Neuron (in vitro differentiated cells): Measurements from ENCODE around the gene FKBP15.
"Not testable (repeated sequence)": the region's sequence is repeated elsewhere in the genome, so short reads cannot be mapped to it uniquely, and the experiment has no call there.

ENCODE experiments used
- H2AFZ ChIP-seq: one replicate; pipeline ENCODE4 v1.6.1; 2013; ENCODE audit warnings: low read depth, mild to moderate bottlenecking, inconsistent platforms, low read length, moderate library complexity
- H3K27me3 ChIP-seq: one replicate; pipeline ENCODE4 v1.6.1; 2013; ENCODE audit warnings: low read length; ENCODE audit not compliant: insufficient read depth
- H3K36me3 ChIP-seq: one replicate; pipeline ENCODE4 v1.6.1; 2013; ENCODE audit warnings: low read length; ENCODE audit not compliant: insufficient read depth
- H3K4me1 ChIP-seq: one replicate; pipeline ENCODE4 v1.6.1; 2013; ENCODE audit warnings: low read length; ENCODE audit not compliant: insufficient read depth
- H3K4me3 ChIP-seq: 2 replicates; pipeline ENCODE4 v1.5.1; 2013; ENCODE audit warnings: mild to moderate bottlenecking, low read length, moderate library complexity
- H3K9me3 ChIP-seq: one replicate; pipeline ENCODE4 v1.6.1; 2013; ENCODE audit warnings: low read length

FKBP15 gene

DNA sequence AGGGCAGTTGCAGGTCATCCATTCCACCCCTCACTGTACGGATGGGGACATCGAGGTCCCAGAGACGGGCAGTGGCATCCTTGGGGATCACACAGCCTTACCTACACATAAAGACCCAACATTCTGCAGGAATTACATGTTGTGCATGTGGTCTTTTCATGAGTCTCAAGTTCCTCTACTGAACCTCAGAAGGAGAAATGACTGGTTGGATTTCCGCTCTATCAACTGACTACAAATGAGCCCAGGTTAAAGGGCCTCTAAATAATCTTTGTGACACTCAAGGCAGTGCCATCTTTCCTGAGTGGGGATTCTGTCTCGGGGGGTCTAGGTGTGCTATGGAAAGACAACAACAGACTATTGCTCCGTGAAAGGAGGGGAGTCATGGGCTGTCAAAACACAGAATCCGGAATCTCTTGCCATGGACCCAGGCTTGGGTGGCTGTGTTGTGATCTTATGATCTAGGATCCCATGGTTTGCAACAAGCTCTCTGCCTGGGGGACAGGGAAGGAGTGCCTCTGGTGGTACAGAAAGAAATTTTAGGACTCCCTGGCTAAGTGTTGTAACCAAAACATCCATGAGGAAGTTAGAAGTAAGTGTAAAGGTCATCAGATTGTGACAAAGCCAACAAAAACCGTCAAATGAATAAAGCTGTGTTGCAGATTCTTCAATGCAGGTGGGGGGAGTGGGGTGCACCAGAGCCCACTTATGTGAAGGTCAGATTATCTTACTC is 72.1 kb downstream of the FKBP15 start:
- peaks cover 2% of the 10 kb centered on the region for H3K9me3 ChIP-seq
- no peak overlapping the region for H3K4me3 ChIP-seq
- peaks cover 10% of the 10 kb centered on the region for H3K27me3 ChIP-seq
- no peaks in the 10 kb centered on the region for H3K36me3 ChIP-seq
- no peak overlapping the region for H2AFZ ChIP-seq
- peaks cover 4% of the 10 kb centered on the region for H3K4me1 ChIP-seq

DNA sequence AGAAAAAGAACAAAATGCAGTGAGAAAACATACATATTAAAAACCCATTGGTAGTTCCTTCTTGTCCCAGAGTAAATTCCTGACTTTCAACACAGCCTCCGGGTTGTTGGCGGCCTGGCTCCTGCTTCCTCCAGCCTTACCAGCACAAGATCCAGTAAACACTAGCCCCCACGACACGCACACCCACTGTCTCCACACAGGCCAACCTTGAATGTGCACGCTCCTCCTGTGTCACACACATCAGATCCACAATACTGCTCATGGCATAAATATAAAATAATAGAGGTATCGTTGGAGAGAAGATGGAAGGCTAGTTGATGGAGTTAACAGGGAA is 72.7 kb downstream of the FKBP15 start:
- H3K36me3 ChIP-seq: no peaks in the 10 kb centered on the region
- H3K9me3 ChIP-seq: peaks cover 2% of the 10 kb centered on the region
- no peak overlapping the region for H2AFZ ChIP-seq
- H3K4me3 ChIP-seq: no peak overlapping the region
- H3K4me1 ChIP-seq: peaks cover 4% of the 10 kb centered on the region
- peaks cover 10% of the 10 kb centered on the region for H3K27me3 ChIP-seq

DNA sequence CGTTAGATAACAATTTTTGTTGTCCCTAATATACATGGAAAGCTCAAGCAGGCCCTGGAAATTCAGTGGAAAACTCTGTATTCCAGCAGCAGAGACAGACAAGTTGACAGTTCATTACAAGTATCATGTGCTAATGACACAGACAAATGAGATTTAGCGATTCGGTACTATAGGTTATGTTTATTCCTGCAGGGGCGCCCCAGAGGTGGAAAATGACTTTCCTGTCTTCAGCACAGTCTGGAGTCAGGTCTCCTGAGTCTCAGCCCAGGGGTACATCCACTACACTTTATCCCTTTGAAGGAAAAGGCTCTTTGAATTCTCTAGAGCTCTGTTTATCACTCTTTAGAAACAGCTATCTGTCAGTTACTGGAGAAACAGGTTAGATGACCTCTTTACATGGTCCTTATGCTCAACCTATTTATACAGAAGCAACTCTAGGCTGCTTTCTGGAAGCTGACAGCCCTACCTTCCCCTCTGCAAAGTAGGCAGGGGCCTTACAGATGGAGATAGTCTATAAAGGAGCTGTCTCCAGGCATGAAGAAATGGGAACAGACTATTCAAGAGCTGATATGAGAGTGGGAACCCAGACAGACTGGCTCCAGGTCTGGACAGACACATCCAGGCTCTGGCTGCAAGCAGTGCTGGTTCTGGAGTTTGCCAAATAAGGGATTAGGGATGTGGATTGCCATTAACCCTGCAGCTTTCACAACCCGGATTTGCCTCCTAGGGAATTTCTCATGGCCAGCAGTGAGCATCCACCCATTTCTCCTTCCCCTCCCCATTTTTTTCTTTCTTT is 77.4 kb downstream of the FKBP15 start:
- peaks cover 2% of the 10 kb centered on the region for H3K9me3 ChIP-seq
- H3K4me3 ChIP-seq: no peak overlapping the region
- H3K27me3 ChIP-seq: no peaks in the 10 kb centered on the region
- no peak overlapping the region for H2AFZ ChIP-seq
- H3K36me3 ChIP-seq: no peaks in the 10 kb centered on the region
- peaks cover 14% of the 10 kb centered on the region for H3K4me1 ChIP-seq

DNA sequence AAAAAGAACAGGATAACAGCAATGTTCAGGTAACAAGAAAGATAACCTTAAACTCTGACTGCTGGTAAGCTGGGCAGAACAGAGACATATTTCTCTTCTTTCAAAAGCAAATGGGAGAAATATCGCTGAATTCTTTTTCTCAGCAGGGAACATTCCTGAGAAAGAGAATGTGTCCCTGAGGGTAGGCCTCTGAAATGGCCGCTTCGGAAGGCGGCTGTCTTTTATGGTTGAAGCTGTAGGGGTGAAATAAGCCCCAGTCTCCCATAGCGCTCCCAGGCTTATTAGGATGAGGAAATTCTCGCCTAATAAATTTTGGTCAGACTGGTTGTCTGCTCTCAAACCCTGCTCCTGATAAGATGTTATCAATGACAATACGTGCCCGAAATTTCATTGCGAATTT is 80.2 kb downstream of the FKBP15 start:
- H3K4me1 ChIP-seq: peaks cover 14% of the 10 kb centered on the region
- not testable (repeated sequence) for H3K36me3 ChIP-seq, H3K4me3 ChIP-seq, H3K9me3 ChIP-seq, H2AFZ ChIP-seq, H3K27me3 ChIP-seq

DNA sequence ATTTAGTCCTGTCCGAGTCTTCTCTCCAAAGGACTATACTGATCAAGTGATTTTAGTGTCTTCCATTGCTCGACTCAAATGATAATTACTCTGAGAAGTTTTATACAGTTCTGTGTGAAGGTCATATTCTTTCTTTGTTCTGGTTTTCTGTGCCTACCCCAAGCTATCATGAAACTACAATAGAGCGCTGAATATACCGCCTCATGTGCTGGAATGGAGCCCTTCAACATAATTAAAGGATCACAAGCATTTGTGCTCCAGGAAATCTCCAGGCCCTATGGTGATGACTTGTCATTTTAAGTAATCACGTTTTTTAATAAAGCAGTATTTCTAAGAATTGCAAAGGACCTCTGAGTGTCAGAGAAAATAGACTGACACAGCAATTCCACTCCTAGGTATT is 81.1 kb downstream of the FKBP15 start:
- Histone ChIP-seq H3K36me3 (no peaks in the 10 kb centered on the region), H3K9me3 (no peaks in the 10 kb centered on the region), H3K27me3 (peaks cover 3% of the 10 kb centered on the region), H2AFZ (no peak overlapping the region), H3K4me1 (peaks cover 14% of the 10 kb centered on the region), H3K4me3 (no peak overlapping the region)

DNA sequence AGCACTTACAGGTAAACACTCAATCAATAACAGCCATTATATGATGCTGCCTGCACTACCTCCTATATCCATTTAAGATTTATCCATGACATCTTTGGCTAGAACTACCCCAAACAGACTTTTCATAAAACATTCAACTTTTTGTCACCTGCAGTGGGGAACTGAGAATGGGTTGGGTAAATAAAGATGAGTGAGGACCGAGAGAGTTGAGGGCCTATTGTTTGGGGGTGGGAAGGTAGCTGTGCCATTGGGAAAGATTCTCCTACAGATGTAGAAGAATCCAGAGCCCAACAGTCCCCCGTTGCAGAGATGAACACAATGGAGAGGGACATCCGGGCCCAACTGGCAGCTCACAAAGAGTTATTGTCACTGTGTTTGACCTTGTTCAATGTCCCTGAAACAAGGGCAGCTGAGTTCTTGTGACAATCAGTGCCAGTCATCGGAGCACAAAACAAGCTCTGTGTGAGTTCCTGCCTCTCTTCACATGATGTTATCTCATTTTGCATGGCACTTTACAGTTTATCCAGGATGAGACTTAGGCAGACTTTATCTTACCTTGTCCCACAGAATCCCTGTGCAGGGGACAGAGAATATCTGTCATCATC is 81.8 kb downstream of the FKBP15 start:
- H3K36me3 ChIP-seq: no peaks in the 10 kb centered on the region
- peaks cover 3% of the 10 kb centered on the region for H3K27me3 ChIP-seq
- H2AFZ ChIP-seq: no peak overlapping the region
- H3K4me1 ChIP-seq: peaks cover 14% of the 10 kb centered on the region
- no peak overlapping the region for H3K4me3 ChIP-seq
- no peaks in the 10 kb centered on the region for H3K9me3 ChIP-seq

DNA sequence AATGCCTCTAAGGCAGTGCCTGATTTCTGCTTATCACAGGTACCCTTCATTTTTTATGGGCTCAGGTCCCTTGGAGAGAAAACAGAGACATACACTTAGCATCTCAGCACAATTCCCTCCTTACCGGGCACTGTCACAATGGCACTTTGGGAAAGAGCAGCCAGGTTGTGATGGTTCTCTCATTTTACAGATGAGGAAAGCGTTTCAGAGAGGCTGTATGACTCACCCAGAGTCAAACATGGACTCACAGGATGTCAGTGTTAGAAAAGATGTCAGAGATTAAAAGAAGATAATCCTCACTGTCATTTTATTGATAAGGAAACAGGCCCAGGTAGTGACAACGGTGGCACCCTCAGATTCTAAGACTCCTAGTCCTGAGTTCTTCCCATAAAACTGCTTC is 82.3 kb downstream of the FKBP15 start:
- no peaks in the 10 kb centered on the region for H3K9me3 ChIP-seq

DNA sequence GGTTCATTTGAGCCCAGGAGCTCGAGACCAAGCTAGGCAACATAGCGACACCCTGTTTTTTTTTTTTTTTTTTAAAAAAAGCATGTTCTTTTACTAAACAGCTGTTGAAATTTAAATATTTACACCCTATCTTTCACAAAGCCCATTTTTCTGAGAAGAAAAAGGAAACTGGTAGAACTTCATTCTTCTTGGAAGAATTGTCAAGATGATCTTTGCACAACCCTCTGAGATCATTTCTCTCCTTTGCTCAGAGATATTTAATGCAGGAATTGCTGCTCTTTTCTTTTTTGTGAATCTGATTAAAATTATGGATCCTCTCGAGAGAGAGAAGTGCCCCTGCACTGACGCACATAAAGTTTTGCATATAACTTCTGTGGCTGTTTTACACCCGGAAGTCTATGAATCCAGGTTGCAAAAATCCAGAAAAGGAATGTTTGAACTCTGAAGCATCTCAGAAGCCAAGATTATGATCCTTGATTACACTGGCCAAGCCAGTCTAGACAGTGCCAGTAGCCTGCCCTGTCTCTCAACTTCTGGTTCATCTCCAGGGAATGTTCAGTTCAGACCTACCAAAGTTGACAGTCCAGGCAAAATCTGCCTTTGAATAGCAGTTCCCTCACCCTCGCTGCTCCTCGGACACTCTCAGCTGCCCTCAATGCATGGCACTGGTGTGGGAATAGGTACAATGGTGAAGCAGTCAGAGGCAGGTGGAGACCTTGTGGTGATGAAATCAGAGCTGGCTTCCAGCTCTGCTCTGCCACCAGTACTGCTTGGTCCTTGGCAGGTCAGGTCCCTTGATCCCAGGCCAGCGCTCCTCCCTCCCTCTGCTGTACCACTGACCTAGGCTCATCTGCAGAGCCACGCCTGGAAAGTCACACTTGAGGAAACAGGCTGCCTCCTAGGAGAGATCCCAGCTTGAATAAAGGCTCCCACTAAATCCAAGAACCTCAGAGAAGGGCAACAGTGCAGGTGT is 83.6 kb downstream of the FKBP15 start:
- Histone ChIP-seq H3K4me3 (no peak overlapping the region), H3K9me3 (no peaks in the 10 kb centered on the region), H3K27me3 (peaks cover 3% of the 10 kb centered on the region), H3K36me3 (no peaks in the 10 kb centered on the region), H2AFZ (no peak overlapping the region), H3K4me1 (peaks cover 14% of the 10 kb centered on the region)

More for the DNA sequence above, 82.3 kb downstream of the FKBP15 start:
- H3K36me3 ChIP-seq: no peaks in the 10 kb centered on the region
- no peak overlapping the region for H3K4me3 ChIP-seq
- H2AFZ ChIP-seq: no peak overlapping the region
- H3K27me3 ChIP-seq: peaks cover 3% of the 10 kb centered on the region
- H3K4me1 ChIP-seq: peaks cover 14% of the 10 kb centered on the region

DNA sequence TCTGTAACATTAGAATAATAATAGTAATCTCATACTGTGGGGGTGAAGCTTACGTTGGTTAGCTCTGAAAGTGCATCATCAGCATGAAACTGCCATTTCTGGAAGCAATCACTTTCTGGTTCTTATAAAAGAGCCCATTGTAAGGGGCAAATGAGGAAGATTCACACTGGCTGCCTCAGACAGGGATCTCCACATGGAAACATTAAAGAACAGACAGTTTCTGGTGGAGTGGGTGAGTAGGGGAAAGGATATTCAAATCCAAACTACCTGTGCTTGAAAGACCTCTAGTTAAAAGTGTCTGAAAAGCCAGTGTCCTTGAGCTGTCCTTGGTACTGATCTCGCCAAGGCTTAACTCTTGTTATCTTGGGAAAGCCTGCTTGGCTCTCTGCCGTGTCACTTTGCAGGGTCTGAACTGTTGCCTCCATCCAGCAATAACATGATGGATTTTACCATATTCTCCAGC is 89.4 kb downstream of the FKBP15 start:
- H3K36me3 ChIP-seq: no peaks in the 10 kb centered on the region
- no peak overlapping the region for H3K4me3 ChIP-seq
- no peaks in the 10 kb centered on the region for H3K9me3 ChIP-seq
- H3K4me1 ChIP-seq: no peaks in the 10 kb centered on the region
- no peak overlapping the region for H2AFZ ChIP-seq
- peaks cover 3% of the 10 kb centered on the region for H3K27me3 ChIP-seq

DNA sequence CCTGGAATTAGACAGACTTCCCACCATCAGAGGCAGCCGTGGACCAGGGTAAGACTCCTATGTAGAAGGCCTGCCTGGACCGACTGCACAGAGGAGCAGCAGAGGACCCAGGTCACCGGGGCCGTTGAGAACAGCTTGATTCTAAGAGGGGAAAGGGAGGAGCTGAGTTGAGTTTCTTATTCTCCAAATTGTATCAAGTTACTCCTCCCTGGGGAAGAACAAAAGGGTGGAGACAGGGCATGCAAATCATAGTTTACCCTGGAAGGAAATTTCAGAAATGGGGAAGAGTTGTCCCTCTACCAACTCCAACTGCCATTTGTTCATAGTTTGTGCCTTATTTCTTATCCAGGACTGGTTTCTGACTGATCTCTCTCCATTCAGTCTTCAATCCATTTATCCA is 91.2 kb downstream of the FKBP15 start:
- H2AFZ ChIP-seq: no peak overlapping the region
- H3K4me3 ChIP-seq: no peak overlapping the region
- no peaks in the 10 kb centered on the region for H3K9me3 ChIP-seq

DNA sequence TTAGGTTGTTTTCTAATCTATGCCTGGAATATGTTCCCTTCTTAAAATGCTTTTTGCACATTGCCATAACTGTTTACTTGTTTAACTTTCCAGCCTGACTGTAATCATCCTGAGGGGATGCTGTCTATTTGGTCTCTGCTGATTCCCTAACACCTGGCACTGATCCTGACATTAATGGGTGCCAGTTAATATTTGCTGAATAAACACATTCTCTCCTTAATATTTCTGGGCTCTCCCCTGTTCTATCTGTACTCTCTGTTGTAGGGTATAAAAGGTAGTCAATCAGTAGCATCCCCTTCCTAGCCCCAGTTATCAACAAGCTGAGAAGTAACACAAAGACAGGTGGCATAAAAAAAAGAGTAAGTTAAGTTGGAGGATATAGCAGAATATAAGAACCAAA is 91.6 kb downstream of the FKBP15 start:
- no peaks in the 10 kb centered on the region for H3K36me3 ChIP-seq
- H2AFZ ChIP-seq: no peak overlapping the region
- H3K4me3 ChIP-seq: no peak overlapping the region
- H3K9me3 ChIP-seq: no peaks in the 10 kb centered on the region
- H3K4me1 ChIP-seq: no peaks in the 10 kb centered on the region
- H3K27me3 ChIP-seq: no peaks in the 10 kb centered on the region

More for the DNA sequence above, 91.2 kb downstream of the FKBP15 start:
- no peaks in the 10 kb centered on the region for H3K27me3 ChIP-seq
- no peaks in the 10 kb centered on the region for H3K4me1 ChIP-seq
- H3K36me3 ChIP-seq: no peaks in the 10 kb centered on the region

DNA sequence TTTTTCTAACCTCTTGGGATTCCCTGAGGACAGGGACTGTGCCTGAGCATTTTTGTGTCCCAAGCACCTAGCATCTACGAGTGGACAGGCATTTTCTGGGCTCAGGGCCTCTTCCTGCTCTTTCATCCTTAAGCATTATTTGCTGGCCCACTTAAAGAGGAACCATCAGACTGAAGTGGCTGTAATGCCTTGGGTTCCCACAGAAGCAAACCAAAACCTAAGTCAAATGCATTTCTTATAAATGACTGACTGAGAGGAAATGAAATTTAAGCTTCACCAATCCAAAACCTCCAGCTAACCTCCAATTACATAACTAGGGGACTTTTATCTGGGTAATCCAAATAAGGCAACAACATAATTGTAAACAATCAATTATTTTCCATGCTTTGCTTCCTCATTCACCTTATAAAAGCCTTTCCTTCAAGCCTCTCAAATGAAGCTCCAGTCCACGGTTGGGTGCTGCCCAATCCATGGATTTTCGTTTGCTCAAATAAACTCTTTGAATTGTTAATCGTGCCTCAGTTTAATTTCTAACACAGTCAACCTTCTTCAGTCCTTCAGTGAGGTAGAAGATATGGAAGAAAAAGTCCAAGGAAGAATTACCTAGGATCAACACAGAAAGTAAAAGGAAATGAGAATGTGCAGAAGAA is 95.6 kb downstream of the FKBP15 start:
- H3K36me3 ChIP-seq: no peaks in the 10 kb centered on the region
- H3K9me3 ChIP-seq: no peaks in the 10 kb centered on the region
- no peak overlapping the region for H3K4me3 ChIP-seq
- H2AFZ ChIP-seq: no peak overlapping the region
- no peaks in the 10 kb centered on the region for H3K4me1 ChIP-seq
- H3K27me3 ChIP-seq: no peaks in the 10 kb centered on the region
